ENCODE measurements around the gene TNFRSF11A. TPM values are rescaled to one million over a fixed set of nuclear protein-coding genes. Genes with fewer than 3 reads are reported as not detected.

Gene TNFRSF11A
- total RNA-seq, 2 donors from 2014 or later = 0.82 to 15.8 TPM

GRCh38 chr18:62318228-62319180 lies 6.6 kb upstream of the TNFRSF11A start:
- DNase-seq (ENCODE audit: low spot score in 2 of 2) (no peak), ATAC-seq (no peak)
- Mint-ChIP-seq H3K9me3 (no peaks in the 10 kb centered on the region), H3K36me3 (no peaks in the 10 kb centered on the region), H3K27ac (no peak overlapping the region)

- ATAC-seq = no peak
- H3K9me3 Mint-ChIP-seq = no peaks in the 10 kb centered on the region
- no peak overlapping the region for H3K27ac Mint-ChIP-seq
Measured at GRCh38 chr18:62321201-62321600, 3.9 kb upstream of the TNFRSF11A start.

GRCh38 chr18:62323483-62324180 lies 1.5 kb upstream of the TNFRSF11A start:
- no peaks in the 10 kb centered on the region for H3K9me3 Mint-ChIP-seq
- no peak overlapping the region for H3K27ac Mint-ChIP-seq
- no peak for ATAC-seq
- peaks cover 0 to 9% of the 10 kb centered on the region in 2 donors for H3K36me3 Mint-ChIP-seq
- DNase-seq (ENCODE audit: low spot score in 2 of 2) = no peak

More at GRCh38 chr18:62321201-62321600, 3.9 kb upstream of the TNFRSF11A start:
- peaks cover 0 to 5% of the 10 kb centered on the region in 2 donors for H3K36me3 Mint-ChIP-seq
- no peak for DNase-seq (ENCODE audit: low spot score in 2 of 2)

- DNase-seq (ENCODE audit: low spot score in 2 of 2) (no peak), ATAC-seq (no peak)
- peak overlapping the region in 1 of 2 donors; percentile 74 for H3K27ac Mint-ChIP-seq
- no peaks in the 10 kb centered on the region for H3K9me3 Mint-ChIP-seq
- peaks cover 0 to 9% of the 10 kb centered on the region in 2 donors for H3K36me3 Mint-ChIP-seq
Measured at GRCh38 chr18:62324181-62324828, 805 bp upstream of the TNFRSF11A start.

- Mint-ChIP-seq H3K36me3 (peaks cover 0 to 17% of the 10 kb centered on the region in 2 donors), H3K27ac (no peak overlapping the region), H3K9me3 (no peaks in the 10 kb centered on the region)
- peak in 1 of 2 donors; percentile 15 for ATAC-seq
- DNase-seq (ENCODE audit: low spot score in 2 of 2) = peak in 1 of 2 donors; percentile 45
Measured at GRCh38 chr18:62325806-62326645, 916 bp downstream of the TNFRSF11A start.

GRCh38 chr18:62326646-62327348 lies 1.7 kb downstream of the TNFRSF11A start:
- no peak overlapping the region for H3K27ac Mint-ChIP-seq

GRCh38 chr18:62327977-62328376 lies 2.9 kb downstream of the TNFRSF11A start:
- peaks cover 0 to 17% of the 10 kb centered on the region in 2 donors for H3K36me3 Mint-ChIP-seq
- no peak for DNase-seq (ENCODE audit: low spot score in 2 of 2)
- no peak for ATAC-seq
- no peaks in the 10 kb centered on the region for H3K9me3 Mint-ChIP-seq
- H3K27ac Mint-ChIP-seq = no peak overlapping the region

More at GRCh38 chr18:62326646-62327348, 1.7 kb downstream of the TNFRSF11A start:
- Mint-ChIP-seq H3K9me3 (no peaks in the 10 kb centered on the region), H3K36me3 (peaks cover 0 to 17% of the 10 kb centered on the region in 2 donors)
- ATAC-seq (no peak), DNase-seq (ENCODE audit: low spot score in 2 of 2) (no peak)

- ATAC-seq = no peak
- no peak for DNase-seq (ENCODE audit: low spot score in 2 of 2)
- H3K36me3 Mint-ChIP-seq = peaks cover 0 to 17% of the 10 kb centered on the region in 2 donors
- no peaks in the 10 kb centered on the region for H3K9me3 Mint-ChIP-seq
- no peak overlapping the region for H3K27ac Mint-ChIP-seq
Measured at GRCh38 chr18:62328586-62329525, 3.7 kb downstream of the TNFRSF11A start.

- peaks cover 0 to 17% of the 10 kb centered on the region in 2 donors for H3K36me3 Mint-ChIP-seq
- DNase-seq (ENCODE audit: low spot score in 2 of 2) = peak in 1 of 2 donors; percentile 30
Measured at GRCh38 chr18:62329691-62330454, 4.8 kb downstream of the TNFRSF11A start.

GRCh38 chr18:62330650-62331049 lies 5.5 kb downstream of the TNFRSF11A start:
- H3K27ac Mint-ChIP-seq = no peak overlapping the region
- no peaks in the 10 kb centered on the region for H3K9me3 Mint-ChIP-seq
- H3K36me3 Mint-ChIP-seq = peaks cover 0 to 17% of the 10 kb centered on the region in 2 donors
- no peak for DNase-seq (ENCODE audit: low spot score in 2 of 2)
- no peak for ATAC-seq

More at GRCh38 chr18:62329691-62330454, 4.8 kb downstream of the TNFRSF11A start:
- Mint-ChIP-seq H3K27ac (no peak overlapping the region), H3K9me3 (no peaks in the 10 kb centered on the region)
- peak; percentile 60 to 65 for ATAC-seq

GRCh38 chr18:62331581-62332356 lies 6.7 kb downstream of the TNFRSF11A start:
- Mint-ChIP-seq H3K27ac (no peak overlapping the region), H3K36me3 (peaks cover 0 to 8% of the 10 kb centered on the region in 2 donors), H3K9me3 (no peaks in the 10 kb centered on the region)
- peak in 1 of 2 donors; percentile 35 for ATAC-seq
- DNase-seq (ENCODE audit: low spot score in 2 of 2) = no peak

GRCh38 chr18:62332431-62332830 lies 7.3 kb downstream of the TNFRSF11A start:
- no peaks in the 10 kb centered on the region for H3K9me3 Mint-ChIP-seq
- no peak for ATAC-seq
- no peak for DNase-seq (ENCODE audit: low spot score in 2 of 2)
- H3K36me3 Mint-ChIP-seq = peaks cover 0 to 8% of the 10 kb centered on the region in 2 donors
- H3K27ac Mint-ChIP-seq = no peak overlapping the region

Measured in activated naive CD4-positive, alpha-beta T cell treated with anti-CD3 and anti-CD28 coated beads, Interleukin-2, amount 50 U/mL, for 72 hours (primary cell).